ENCODE measurements around the gene ANKS3.

ANKS3 gene

DNA sequence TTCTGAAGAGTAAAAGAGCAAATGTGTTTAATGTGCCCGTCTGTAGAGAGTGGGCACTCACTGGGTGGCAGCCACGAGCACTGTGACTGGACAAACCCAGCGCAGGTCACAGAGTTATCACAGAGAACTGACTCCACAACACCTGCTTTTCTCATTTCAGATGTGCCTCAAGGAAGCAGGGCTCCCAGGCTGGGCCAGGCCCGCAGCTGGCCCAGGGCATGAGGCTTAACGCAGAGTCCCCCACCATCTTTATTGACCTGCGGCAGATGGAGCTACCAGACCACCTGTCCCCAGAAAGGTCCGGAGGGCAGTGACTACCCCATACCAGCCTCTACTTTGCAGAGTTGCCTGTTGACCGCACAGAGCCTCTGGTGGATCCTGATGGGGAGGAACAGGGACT, 12.1 kb upstream of the ANKS3 start:
- no peak for TF ChIP-seq CEBPB (IDR thresholded peaks at IDR 0.05)
- no peak for TF ChIP-seq RAD21 (IDR thresholded peaks at IDR 0.05; ENCODE audit: low read depth)
- TF ChIP-seq CREB1 (IDR thresholded peaks at IDR 0.05; ENCODE audit: low read depth) = no peak
- TF ChIP-seq TAF1 (IDR thresholded peaks at IDR 0.05; ENCODE audit: low read depth) = no peak
- no peak for TF ChIP-seq EGR1 (IDR thresholded peaks at IDR 0.05)
- no peak for TF ChIP-seq TCF12 (IDR thresholded peaks at IDR 0.05; ENCODE audit: low read depth)
- TF ChIP-seq FOXM1 (IDR thresholded peaks at IDR 0.05; ENCODE audit: borderline replicate concordance, low read depth) = no peak
- no peak for TF ChIP-seq NFIC (IDR thresholded peaks at IDR 0.05)
- TF ChIP-seq, protein P1, sequence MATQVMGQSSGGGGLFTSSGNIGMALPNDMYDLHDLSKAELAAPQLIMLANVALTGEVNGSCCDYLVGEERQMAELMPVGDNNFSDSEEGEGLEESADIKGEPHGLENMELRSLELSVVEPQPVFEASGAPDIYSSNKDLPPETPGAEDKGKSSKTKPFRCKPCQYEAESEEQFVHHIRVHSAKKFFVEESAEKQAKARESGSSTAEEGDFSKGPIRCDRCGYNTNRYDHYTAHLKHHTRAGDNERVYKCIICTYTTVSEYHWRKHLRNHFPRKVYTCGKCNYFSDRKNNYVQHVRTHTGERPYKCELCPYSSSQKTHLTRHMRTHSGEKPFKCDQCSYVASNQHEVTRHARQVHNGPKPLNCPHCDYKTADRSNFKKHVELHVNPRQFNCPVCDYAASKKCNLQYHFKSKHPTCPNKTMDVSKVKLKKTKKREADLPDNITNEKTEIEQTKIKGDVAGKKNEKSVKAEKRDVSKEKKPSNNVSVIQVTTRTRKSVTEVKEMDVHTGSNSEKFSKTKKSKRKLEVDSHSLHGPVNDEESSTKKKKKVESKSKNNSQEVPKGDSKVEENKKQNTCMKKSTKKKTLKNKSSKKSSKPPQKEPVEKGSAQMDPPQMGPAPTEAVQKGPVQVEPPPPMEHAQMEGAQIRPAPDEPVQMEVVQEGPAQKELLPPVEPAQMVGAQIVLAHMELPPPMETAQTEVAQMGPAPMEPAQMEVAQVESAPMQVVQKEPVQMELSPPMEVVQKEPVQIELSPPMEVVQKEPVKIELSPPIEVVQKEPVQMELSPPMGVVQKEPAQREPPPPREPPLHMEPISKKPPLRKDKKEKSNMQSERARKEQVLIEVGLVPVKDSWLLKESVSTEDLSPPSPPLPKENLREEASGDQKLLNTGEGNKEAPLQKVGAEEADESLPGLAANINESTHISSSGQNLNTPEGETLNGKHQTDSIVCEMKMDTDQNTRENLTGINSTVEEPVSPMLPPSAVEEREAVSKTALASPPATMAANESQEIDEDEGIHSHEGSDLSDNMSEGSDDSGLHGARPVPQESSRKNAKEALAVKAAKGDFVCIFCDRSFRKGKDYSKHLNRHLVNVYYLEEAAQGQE (IDR thresholded peaks at IDR 0.05; ENCODE audit: low read depth) = no peak
- TF ChIP-seq, protein P2, sequence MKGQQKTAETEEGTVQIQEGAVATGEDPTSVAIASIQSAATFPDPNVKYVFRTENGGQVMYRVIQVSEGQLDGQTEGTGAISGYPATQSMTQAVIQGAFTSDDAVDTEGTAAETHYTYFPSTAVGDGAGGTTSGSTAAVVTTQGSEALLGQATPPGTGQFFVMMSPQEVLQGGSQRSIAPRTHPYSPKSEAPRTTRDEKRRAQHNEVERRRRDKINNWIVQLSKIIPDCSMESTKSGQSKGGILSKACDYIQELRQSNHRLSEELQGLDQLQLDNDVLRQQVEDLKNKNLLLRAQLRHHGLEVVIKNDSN (IDR thresholded peaks at IDR 0.05) = no peak
- TF ChIP-seq, protein P3, sequence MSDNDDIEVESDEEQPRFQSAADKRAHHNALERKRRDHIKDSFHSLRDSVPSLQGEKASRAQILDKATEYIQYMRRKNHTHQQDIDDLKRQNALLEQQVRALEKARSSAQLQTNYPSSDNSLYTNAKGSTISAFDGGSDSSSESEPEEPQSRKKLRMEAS (IDR thresholded peaks at IDR 0.05) = no peak
- TF ChIP-seq TEAD4 (IDR thresholded peaks at IDR 0.05) = no peak
- TF ChIP-seq ZBTB7A (IDR thresholded peaks at IDR 0.05; ENCODE audit: low read depth) = no peak
- TF ChIP-seq YY1 (IDR thresholded peaks at IDR 0.05; ENCODE audit: low read depth) = no peak
- no peak for TF ChIP-seq EP300 (IDR thresholded peaks at IDR 0.05; ENCODE audit: borderline replicate concordance)

DNA sequence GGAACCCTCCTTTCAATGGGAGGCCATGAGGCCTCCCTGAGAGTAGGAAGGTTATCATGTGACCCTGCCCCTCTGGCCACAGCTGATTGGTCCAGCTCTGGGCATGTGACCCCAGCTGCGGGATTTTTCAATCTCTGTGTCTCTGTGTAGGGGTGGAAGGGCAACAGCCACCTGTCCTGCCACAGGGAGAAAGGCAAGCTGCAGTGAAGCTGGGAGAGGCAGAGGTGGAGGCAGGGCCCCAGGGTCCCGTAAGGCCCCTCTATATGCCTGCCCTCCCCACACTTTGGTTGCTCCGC, 11.2 kb upstream of the ANKS3 start:
- TF ChIP-seq ZBTB7A (IDR thresholded peaks at IDR 0.05; ENCODE audit: low read depth) (no peak), EP300 (IDR thresholded peaks at IDR 0.05; ENCODE audit: borderline replicate concordance) (no peak), TAF1 (IDR thresholded peaks at IDR 0.05; ENCODE audit: low read depth) (no peak)
- TF ChIP-seq, protein P2 (IDR thresholded peaks at IDR 0.05) = peak; percentile 85

DNA sequence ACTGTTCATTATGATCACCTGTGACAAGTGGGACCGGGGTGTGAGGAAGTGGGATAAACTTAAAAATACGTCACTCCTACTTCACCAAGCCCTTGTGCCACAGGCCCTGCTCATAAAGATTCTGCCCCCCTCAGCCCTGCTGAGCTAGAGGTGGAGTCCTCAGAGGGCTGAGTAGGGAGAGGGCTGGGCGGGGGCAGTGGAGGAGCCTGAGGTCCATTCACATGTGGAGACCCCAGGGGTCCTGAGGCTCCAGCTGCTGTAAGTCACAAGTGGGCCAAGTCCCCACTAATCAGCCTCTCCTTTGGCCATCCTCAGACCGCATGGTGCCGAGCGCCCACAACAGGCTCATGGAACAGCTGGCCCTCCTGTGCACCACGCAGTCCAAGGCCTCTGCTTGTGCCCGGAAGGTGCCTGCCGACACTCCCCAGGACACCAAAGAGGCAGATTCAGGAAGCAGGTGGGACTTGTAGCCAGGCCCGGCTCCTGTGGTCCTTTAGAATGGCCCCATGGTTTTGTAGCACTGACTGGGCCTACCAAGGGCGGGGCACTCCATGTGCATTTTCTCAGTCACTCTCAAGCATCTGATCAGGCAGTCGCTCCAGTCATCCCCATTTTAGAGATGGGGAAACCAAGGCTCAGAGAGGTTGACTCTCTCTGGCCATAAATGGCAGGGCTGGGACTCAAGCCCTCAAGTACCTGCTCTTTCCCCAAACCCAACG, 10.6 kb upstream of the ANKS3 start:
- TF ChIP-seq TEAD4 (IDR thresholded peaks at IDR 0.05) = no peak
- TF ChIP-seq, protein P1 (IDR thresholded peaks at IDR 0.05; ENCODE audit: low read depth) = no peak
- TF ChIP-seq NFIC (IDR thresholded peaks at IDR 0.05) = no peak
- TF ChIP-seq, protein P3 (IDR thresholded peaks at IDR 0.05) = no peak
- TF ChIP-seq TCF12 (IDR thresholded peaks at IDR 0.05; ENCODE audit: low read depth) = no peak
- no peak for TF ChIP-seq CREB1 (IDR thresholded peaks at IDR 0.05; ENCODE audit: low read depth)
- TF ChIP-seq EGR1 (IDR thresholded peaks at IDR 0.05) = no peak

DNA sequence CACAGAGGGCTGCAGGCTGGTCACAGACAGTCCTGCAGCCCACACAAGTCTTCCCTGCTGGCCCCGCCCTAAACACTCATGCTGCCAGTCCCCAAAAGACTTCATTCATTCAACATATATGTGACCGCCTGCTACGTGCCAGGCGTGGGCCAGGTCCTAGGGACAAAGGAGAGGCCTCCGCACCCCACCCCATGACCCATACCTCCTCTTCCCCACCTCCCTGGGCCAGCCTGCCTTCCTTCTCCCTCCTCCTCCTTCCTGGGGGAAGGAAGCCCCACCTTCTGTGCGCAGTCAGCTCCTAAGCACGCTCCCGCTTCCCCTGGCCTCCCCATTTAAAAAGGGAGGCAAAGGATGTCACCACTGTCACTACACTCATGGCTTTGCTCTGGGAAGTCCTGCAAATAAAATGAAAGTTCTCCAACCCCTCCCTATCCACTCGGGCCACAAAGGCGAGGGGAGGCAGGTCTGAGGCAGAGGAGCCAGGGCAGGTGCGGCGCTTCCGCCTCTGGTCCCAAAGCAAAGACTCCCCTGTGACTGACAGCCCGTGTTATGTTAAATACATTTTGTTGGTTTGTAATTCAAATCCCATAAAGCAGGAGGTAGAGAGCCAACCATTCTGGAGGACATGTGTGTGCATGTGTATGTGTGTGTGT, 9.3 kb upstream of the ANKS3 start:
- TF ChIP-seq, protein P2 (IDR thresholded peaks at IDR 0.05) = no peak
- TF ChIP-seq TAF1 (IDR thresholded peaks at IDR 0.05; ENCODE audit: low read depth) (no peak), ZBTB7A (IDR thresholded peaks at IDR 0.05; ENCODE audit: low read depth) (no peak), FOXM1 (IDR thresholded peaks at IDR 0.05; ENCODE audit: borderline replicate concordance, low read depth) (no peak), EP300 (IDR thresholded peaks at IDR 0.05; ENCODE audit: borderline replicate concordance) (no peak), TCF12 (IDR thresholded peaks at IDR 0.05; ENCODE audit: low read depth) (no peak), TEAD4 (IDR thresholded peaks at IDR 0.05) (no peak), YY1 (IDR thresholded peaks at IDR 0.05; ENCODE audit: low read depth) (no peak), CREB1 (IDR thresholded peaks at IDR 0.05; ENCODE audit: low read depth) (no peak), NFIC (IDR thresholded peaks at IDR 0.05) (no peak), EGR1 (IDR thresholded peaks at IDR 0.05) (no peak), CEBPB (IDR thresholded peaks at IDR 0.05) (no peak), RAD21 (IDR thresholded peaks at IDR 0.05; ENCODE audit: low read depth) (no peak)
- TF ChIP-seq, protein P3 (IDR thresholded peaks at IDR 0.05) = no peak
- TF ChIP-seq, protein P1 (IDR thresholded peaks at IDR 0.05; ENCODE audit: low read depth) = no peak
